Ovary (tissue), 3 donors: ENCODE results near the gene ELMO2.

Experiments
- CTCF ChIP-seq, 3 donors: fragments of 450-650 bp in 2 of 3; fragments of 200-600 bp in 1 of 3; IDR thresholded peaks; one replicate each; pipeline versions ENCODE4 v1.5.1 to v1.8.0; 2016 to 2022; ENCODE audit warnings: antibody characterized with exemption in 3 of 3, mild to moderate bottlenecking in 1 of 3
- EP300 ChIP-seq: sonication (generic); formaldehyde crosslinking; IDR thresholded peaks from one replicate; pipeline ENCODE4 v1.6.1; 2017; ENCODE audit warnings: antibody characterized with exemption
- POLR2A ChIP-seq: fragments of 450-650 bp; IDR thresholded peaks from one replicate; pipeline ENCODE4 v1.6.1; 2017; ENCODE audit warnings: antibody characterized with exemption, mild to moderate bottlenecking, moderate library complexity
- donor health status: DM: no; HTN: no; CAD: no.

- TF ChIP-seq CTCF (IDR thresholded peaks at IDR 0.05) (no peak), POLR2A (no peak), EP300 (no peak)
Observed at GRCh38 chr20:46368902-46369268, 37.5 kb downstream of the ELMO2 start.
